H1 (cell line): ENCODE data around the gene MAN1C1. TPM values are rescaled to one million over a fixed set of nuclear protein-coding genes. Genes with fewer than 3 reads are reported as not detected.

Experiments
- CHD7 ChIP-seq: fragments of 300-600 bp; sonication (generic); IDR thresholded peaks from 2 replicates; pipeline ENCODE4 v1.7.1; 2012; ENCODE audit warnings: low read length, moderate library complexity, mild to moderate bottlenecking, inconsistent platforms; ENCODE audit not compliant: insufficient replicate concordance
- CTBP2 ChIP-seq: IDR thresholded peaks from 2 replicates; pipeline ENCODE4 v1.7.0; 2011; ENCODE audit warnings: borderline replicate concordance, mild to moderate bottlenecking, moderate library complexity, mixed read lengths, low read length; ENCODE audit not compliant: insufficient read depth, insufficient read length
- HDAC6 ChIP-seq: IDR thresholded peaks from one replicate; pipeline ENCODE4 v1.7.1; 2012; ENCODE audit warnings: low read depth, mild to moderate bottlenecking, inconsistent platforms, low read length, moderate library complexity
- SP4 ChIP-seq: IDR thresholded peaks from 2 replicates; pipeline ENCODE4 v1.6.1; 2012; ENCODE audit warnings: low read length, inconsistent platforms
- SRF ChIP-seq: IDR thresholded peaks from 2 replicates; pipeline ENCODE4 v1.6.1; 2011; ENCODE audit warnings: mild to moderate bottlenecking, low read depth, low read length, moderate library complexity
- SUZ12 ChIP-seq: fragments of 200-600 bp; sonication (generic); IDR thresholded peaks from 2 replicates; pipeline ENCODE4 v1.6.1; 2012; ENCODE audit warnings: mild to moderate bottlenecking, inconsistent platforms, low read length, moderate library complexity, mixed read lengths
- YY1 ChIP-seq: IDR thresholded peaks from 2 replicates; pipeline ENCODE4 v1.6.1; 2011; ENCODE audit warnings: low read depth, mild to moderate bottlenecking, low read length
- polyA plus RNA-seq, 7 experiments: library from polyadenylated mRNA; depleted of rRNA in 3 of 7; stranded (reverse) in 5 of 7; unstranded in 2 of 7; fragments of >200 nt in 5 of 7; fragments of 200-250 nt in 2 of 7; gene quantifications; 1 replicate in 5 of 7; 2 replicates in 1 of 7; 4 replicates in 1 of 7; pipeline versions ENCODE4 v1.2.1 to v1.2.3, GENCODE V29; 2011 to 2013; ENCODE audit warnings: missing spikeins in 2 of 7, mixed read lengths in 2 of 7
- total RNA-seq: library from RNA; stranded (reverse); fragmentation: NEBNext Ultra II Directional; extraction: Animal tissue kit (Norgen Biotek cat#: 25700); gene quantifications from 2 replicates; pipeline ENCODE4 v1.2.1, GENCODE V29; 2021

The MAN1C1 gene
- total and polyA plus RNA-seq, 2 of the 8 experiments (the other 6 are each of a cell fraction or from before 2014, with no cell fraction given), result 7.8 to 15.2 TPM

DNA sequence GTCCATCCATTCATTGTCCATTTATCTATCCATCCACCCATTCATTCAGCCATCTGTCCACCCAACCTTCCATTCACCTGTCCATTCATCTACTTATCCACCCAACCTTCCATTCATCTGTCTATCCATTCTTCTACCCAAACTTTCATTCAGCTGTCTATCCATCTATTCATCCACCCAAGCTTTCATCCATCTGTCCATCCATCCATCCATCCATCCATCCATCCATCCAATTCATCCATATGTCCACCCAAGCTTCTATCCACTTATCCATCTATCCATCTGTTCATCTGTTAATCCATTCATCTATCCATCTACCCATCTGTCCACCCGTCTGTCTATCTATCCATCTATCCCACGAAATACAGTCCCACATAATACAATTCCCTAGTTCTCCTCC is 21.6 kb upstream of the MAN1C1 start (continued):
- no peak for TF ChIP-seq CHD7
- TF ChIP-seq SUZ12, result no peak
- TF ChIP-seq SP4, result no peak
- TF ChIP-seq CTBP2, result no peak
- no peak for TF ChIP-seq HDAC6
- TF ChIP-seq SRF, result no peak
- TF ChIP-seq YY1, result no peak
